ENCODE results near the gene GLI3. TPM values are rescaled to one million over a fixed set of nuclear protein-coding genes. Genes with fewer than 3 reads are reported as not detected.

GLI3 gene
- total and polyA plus RNA-seq, 2 donors from 2014 or later = 0.92 to 11.1 TPM

GRCh38 chr7:41998041-41998440 lies 239.0 kb downstream of the GLI3 start:
- Histone ChIP-seq H3K36me3 (ENCODE audit: control insufficient read depth in 2 of 3, insufficient read depth in 3 of 3, low read length in 3 of 3) (no peaks in the 10 kb centered on the region), H3K9me3 (ENCODE audit: control insufficient read depth in 2 of 3, insufficient read depth in 1 of 3, low read length in 3 of 3) (no peaks in the 10 kb centered on the region), H3K27me3 (ENCODE audit: control insufficient read depth, insufficient read depth, low read length) (no peaks in the 10 kb centered on the region), H3K4me3 (ENCODE audit: low read length in 3 of 3) (no peak overlapping the region), H3K4me1 (ENCODE audit: control insufficient read depth in 2 of 3, insufficient read depth in 2 of 3, low read depth in 1 of 3, low read length in 3 of 3) (no peaks in the 10 kb centered on the region), H3K27ac (ENCODE audit: low read depth in 2 of 2, low read length in 2 of 2) (no peak overlapping the region), H3K9ac (ENCODE audit: low read length in 3 of 3) (no peak overlapping the region)
- no peak for FAIRE-seq
- no peak for TF ChIP-seq CTCF (IDR thresholded peaks at IDR 0.05; ENCODE audit: borderline replicate concordance, extremely low read depth, insufficient read depth)
- intact Hi-C loops (cut with DNase I) = no loop called here
- DNase-seq = no peak

- Histone ChIP-seq H3K9ac (ENCODE audit: low read length in 3 of 3) (no peak overlapping the region), H3K9me3 (ENCODE audit: control insufficient read depth in 2 of 3, insufficient read depth in 1 of 3, low read length in 3 of 3) (no peaks in the 10 kb centered on the region), H3K4me3 (ENCODE audit: low read length in 3 of 3) (no peak overlapping the region), H3K36me3 (ENCODE audit: control insufficient read depth in 2 of 3, insufficient read depth in 3 of 3, low read length in 3 of 3) (no peaks in the 10 kb centered on the region), H3K4me1 (ENCODE audit: control insufficient read depth in 2 of 3, insufficient read depth in 2 of 3, low read depth in 1 of 3, low read length in 3 of 3) (no peaks in the 10 kb centered on the region), H3K27ac (ENCODE audit: low read depth in 2 of 2, low read length in 2 of 2) (no peak overlapping the region), H3K27me3 (ENCODE audit: control insufficient read depth, insufficient read depth, low read length) (no peaks in the 10 kb centered on the region)
- DNase-seq (no peak), FAIRE-seq (no peak)
- intact Hi-C loops (cut with DNase I) = no loop called here
- no peak for TF ChIP-seq CTCF (IDR thresholded peaks at IDR 0.05; ENCODE audit: borderline replicate concordance, extremely low read depth, insufficient read depth)
These were observed 239.9 kb downstream of the GLI3 start for GRCh38 chr7:41997151-41997550.

GRCh38 chr7:41996381-41997035 lies 240.5 kb downstream of the GLI3 start:
- TF ChIP-seq CTCF (IDR thresholded peaks at IDR 0.05; ENCODE audit: borderline replicate concordance, extremely low read depth, insufficient read depth) = no peak
- no peaks in the 10 kb centered on the region for H3K4me1 ChIP-seq (ENCODE audit: control insufficient read depth in 2 of 3, insufficient read depth in 2 of 3, low read depth in 1 of 3, low read length in 3 of 3)
- FAIRE-seq (no peak), DNase-seq (peak in 1 of 5 donors; percentile 33)
- H3K9ac ChIP-seq (ENCODE audit: low read length in 3 of 3) = no peak overlapping the region
- no peaks in the 10 kb centered on the region for H3K27me3 ChIP-seq (ENCODE audit: control insufficient read depth, insufficient read depth, low read length)
- H3K36me3 ChIP-seq (ENCODE audit: control insufficient read depth in 2 of 3, insufficient read depth in 3 of 3, low read length in 3 of 3) = no peaks in the 10 kb centered on the region
- H3K4me3 ChIP-seq (ENCODE audit: low read length in 3 of 3) = no peak overlapping the region
- H3K27ac ChIP-seq (ENCODE audit: low read depth in 2 of 2, low read length in 2 of 2) = no peak overlapping the region
- no peaks in the 10 kb centered on the region for H3K9me3 ChIP-seq (ENCODE audit: control insufficient read depth in 2 of 3, insufficient read depth in 1 of 3, low read length in 3 of 3)
- intact Hi-C loops (cut with DNase I) = no loop called here

Measured in kidney (tissue), 14 donors.